Bladder microvascular endothelial cell (primary cell): Measurements from ENCODE around the gene HERC4. TPM values are rescaled to one million over a fixed set of nuclear protein-coding genes. Genes with fewer than 3 reads are reported as not detected.

Experiments used
- total RNA-seq: library from RNA; depleted of rRNA; stranded (reverse); fragments of >200 nt; gene quantifications from 2 replicates; pipeline ENCODE4 v1.2.3, GENCODE V29; 2014

Gene HERC4
- 33.7 and 63.1 TPM in 2 replicates for total RNA-seq

GRCh38 chr10:68074775-68075549, at the start of gene HERC4:
HERC4 (minus strand) TSS chr10:68075283; CDS start chr10:68073108, 2,175 bp downstream.

GRCh38 chr10:68109331-68109730, 34.2 kb upstream of the HERC4 start, which contains the start of gene MYPN:
MYPN (plus strand) TSS chr10:68109488; CDS start chr10:68121439, 11,951 bp downstream.

GRCh38 chr10:67884313-67884841, 190.7 kb downstream of the HERC4 start, which contains the start of gene SIRT1:
SIRT1 (plus strand) TSS chr10:67884656; CDS start chr10:67884722, 66 bp downstream.

Other genes with a start within 250 kb of the HERC4 start
- gene DNAJC12, start 237.1 kb downstream of the HERC4 start, total RNA-seq, result 0.65 and 3.9 TPM in 2 replicates
- 6.0 and 12.3 TPM in 2 replicates for gene SIRT1, start 190.6 kb downstream of the HERC4 start, total RNA-seq
- gene MYPN, start 34.2 kb upstream of the HERC4 start, total RNA-seq, result under 0.01 and 0.16 TPM in 2 replicates
- gene ATOH7, start 156.8 kb upstream of the HERC4 start, total RNA-seq, result not detected in 2 replicates